Subcutaneous abdominal adipose tissue (tissue), 5 donors: Measurements from ENCODE around the gene ABCF2.

ENCODE experiments used
- H3K27ac ChIP-seq: one replicate; pipeline ENCODE4 v1.7.0; 2013; ENCODE audit warnings: low read depth, mild to moderate bottlenecking, inconsistent platforms, low read length, moderate library complexity
- H3K27me3 ChIP-seq, 5 donors: one replicate each; pipeline ENCODE4 v1.7.0; 2013; ENCODE audit warnings: low read length in 5 of 5, inconsistent platforms in 1 of 5; ENCODE audit not compliant: control insufficient read depth in 5 of 5, insufficient read depth in 4 of 5
- H3K36me3 ChIP-seq, 5 donors: one replicate each; pipeline ENCODE4 v1.7.0; 2013; ENCODE audit warnings: low read length in 5 of 5; ENCODE audit not compliant: control insufficient read depth in 5 of 5, insufficient read depth in 5 of 5
- H3K4me1 ChIP-seq, 5 donors: one replicate each; pipeline ENCODE4 v1.7.0; 2013; ENCODE audit warnings: low read length in 5 of 5, mild to moderate bottlenecking in 3 of 5, moderate library complexity in 1 of 5; ENCODE audit not compliant: control insufficient read depth in 5 of 5, insufficient read depth in 5 of 5
- H3K4me3 ChIP-seq, 5 donors: one replicate each; pipeline ENCODE4 v1.7.0; 2013; ENCODE audit warnings: low read length in 5 of 5, low read depth in 1 of 5
- H3K9ac ChIP-seq, 5 donors: one replicate each; pipeline ENCODE4 v1.7.0; 2013; ENCODE audit warnings: low read length in 5 of 5, mild to moderate bottlenecking in 4 of 5, moderate library complexity in 3 of 5
- H3K9me3 ChIP-seq, 5 donors: one replicate each; pipeline ENCODE4 v1.7.0; 2013; ENCODE audit warnings: low read length in 5 of 5; ENCODE audit not compliant: control insufficient read depth in 5 of 5
- donor health status: healthy.
- donor health status: healthy.
- donor health status: healthy.
- donor health status: healthy.
- donor health status: healthy.

The ABCF2 gene

DNA sequence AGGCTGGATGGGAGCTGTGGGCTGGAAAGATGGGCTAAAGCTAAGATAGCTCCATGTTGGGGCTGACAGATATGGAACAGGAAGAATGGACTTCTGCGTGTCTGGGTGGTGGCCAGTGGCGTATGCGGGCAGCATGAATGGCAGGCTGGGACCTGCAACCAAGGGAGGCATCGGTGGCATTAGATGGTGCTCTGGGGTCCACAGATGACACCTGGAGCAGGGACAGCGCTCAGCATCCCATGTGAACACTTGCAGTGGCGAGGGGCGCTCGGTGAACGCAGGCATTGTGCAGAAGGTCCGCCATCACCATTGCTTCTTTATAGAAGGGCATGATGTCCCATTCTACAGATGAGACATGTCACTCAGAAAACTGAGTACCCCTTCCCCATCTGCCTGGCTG lies 42.5 kb upstream of the ABCF2 start:
- H3K9me3 ChIP-seq = no peaks in the 10 kb centered on the region
- H3K9ac ChIP-seq = no peak overlapping the region
- H3K36me3 ChIP-seq = no peaks in the 10 kb centered on the region
- H3K27me3 ChIP-seq = peaks cover 0 to 4% (median 2%) of the 10 kb centered on the region in 5 donors
- no peak overlapping the region for H3K4me3 ChIP-seq
- peaks cover 10 to 20% (median 14%) of the 10 kb centered on the region in 5 donors for H3K4me1 ChIP-seq
- no peak overlapping the region for H3K27ac ChIP-seq

GRCh38 chr7:151265351-151265931 lies 38.4 kb upstream of the ABCF2 start:
- H3K9ac ChIP-seq = no peak overlapping the region
- peaks cover 0 to 7% (median 0%) of the 10 kb centered on the region in 5 donors for H3K4me1 ChIP-seq
- no peaks in the 10 kb centered on the region for H3K9me3 ChIP-seq
- no peak overlapping the region for H3K27ac ChIP-seq
- no peaks in the 10 kb centered on the region for H3K36me3 ChIP-seq
- no peak overlapping the region for H3K4me3 ChIP-seq
- H3K27me3 ChIP-seq = peaks cover 18 to 34% (median 26%) of the 10 kb centered on the region in 5 donors

- Histone ChIP-seq H3K4me3 (no peak overlapping the region), H3K27ac (no peak overlapping the region), H3K9me3 (no peaks in the 10 kb centered on the region), H3K4me1 (peaks cover 0 to 7% (median 0%) of the 10 kb centered on the region in 5 donors), H3K27me3 (peaks cover 18 to 37% (median 26%) of the 10 kb centered on the region in 5 donors), H3K9ac (no peak overlapping the region), H3K36me3 (no peaks in the 10 kb centered on the region)
These were observed 37.6 kb upstream of the ABCF2 start for GRCh38 chr7:151264615-151265014.

- Histone ChIP-seq H3K4me3 (no peak overlapping the region), H3K27ac (no peak overlapping the region), H3K9me3 (no peaks in the 10 kb centered on the region), H3K27me3 (peaks cover 18 to 42% (median 29%) of the 10 kb centered on the region in 5 donors), H3K9ac (no peak overlapping the region), H3K36me3 (no peaks in the 10 kb centered on the region), H3K4me1 (peaks cover 0 to 10% (median 3%) of the 10 kb centered on the region in 5 donors)
These were observed 34.5 kb upstream of the ABCF2 start for GRCh38 chr7:151261529-151261928.

- Histone ChIP-seq H3K27me3 (peaks cover 18 to 43% (median 29%) of the 10 kb centered on the region in 5 donors), H3K4me1 (peaks cover 0 to 12% (median 3%) of the 10 kb centered on the region in 5 donors), H3K4me3 (no peak overlapping the region)
These were observed 33.9 kb upstream of the ABCF2 start for GRCh38 chr7:151260883-151261282.

GRCh38 chr7:151260471-151260870 lies 33.5 kb upstream of the ABCF2 start:
- no peaks in the 10 kb centered on the region for H3K9me3 ChIP-seq
- H3K4me3 ChIP-seq = no peak overlapping the region
- no peak overlapping the region for H3K27ac ChIP-seq
- H3K9ac ChIP-seq = no peak overlapping the region
- no peaks in the 10 kb centered on the region for H3K36me3 ChIP-seq
- peaks cover 0 to 12% (median 3%) of the 10 kb centered on the region in 5 donors for H3K4me1 ChIP-seq
- peaks cover 18 to 43% (median 30%) of the 10 kb centered on the region in 5 donors for H3K27me3 ChIP-seq

More at GRCh38 chr7:151260883-151261282, 33.9 kb upstream of the ABCF2 start:
- Histone ChIP-seq H3K27ac (no peak overlapping the region), H3K9ac (no peak overlapping the region), H3K36me3 (no peaks in the 10 kb centered on the region), H3K9me3 (no peaks in the 10 kb centered on the region)

DNA sequence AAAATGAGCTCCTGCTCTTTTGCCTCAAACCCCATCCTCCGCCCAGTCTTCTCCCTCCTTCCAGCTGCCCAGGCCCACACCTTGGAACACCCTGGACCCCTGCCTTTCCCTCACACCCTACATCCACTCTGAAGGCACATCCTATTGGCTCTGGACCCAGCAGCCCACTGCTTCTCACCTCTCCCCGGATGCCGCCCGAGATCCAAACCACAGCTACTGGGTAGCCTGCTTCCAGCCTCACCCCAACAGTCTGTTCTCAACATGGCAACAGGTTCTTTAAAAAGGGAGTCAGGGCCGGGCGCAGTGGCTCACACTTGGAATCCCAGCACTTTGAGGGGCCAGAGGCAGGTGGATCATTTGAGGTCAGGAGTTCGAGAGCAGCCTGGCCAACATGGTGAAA lies 31.0 kb upstream of the ABCF2 start:
- H3K27ac ChIP-seq = no peak overlapping the region
- H3K9me3 ChIP-seq = no peaks in the 10 kb centered on the region
- H3K4me1 ChIP-seq = peaks cover 0 to 24% (median 4%) of the 10 kb centered on the region in 5 donors
- peaks cover 11 to 35% (median 29%) of the 10 kb centered on the region in 5 donors for H3K27me3 ChIP-seq
- no peak overlapping the region for H3K4me3 ChIP-seq
- no peak overlapping the region for H3K9ac ChIP-seq
- H3K36me3 ChIP-seq = no peaks in the 10 kb centered on the region

DNA sequence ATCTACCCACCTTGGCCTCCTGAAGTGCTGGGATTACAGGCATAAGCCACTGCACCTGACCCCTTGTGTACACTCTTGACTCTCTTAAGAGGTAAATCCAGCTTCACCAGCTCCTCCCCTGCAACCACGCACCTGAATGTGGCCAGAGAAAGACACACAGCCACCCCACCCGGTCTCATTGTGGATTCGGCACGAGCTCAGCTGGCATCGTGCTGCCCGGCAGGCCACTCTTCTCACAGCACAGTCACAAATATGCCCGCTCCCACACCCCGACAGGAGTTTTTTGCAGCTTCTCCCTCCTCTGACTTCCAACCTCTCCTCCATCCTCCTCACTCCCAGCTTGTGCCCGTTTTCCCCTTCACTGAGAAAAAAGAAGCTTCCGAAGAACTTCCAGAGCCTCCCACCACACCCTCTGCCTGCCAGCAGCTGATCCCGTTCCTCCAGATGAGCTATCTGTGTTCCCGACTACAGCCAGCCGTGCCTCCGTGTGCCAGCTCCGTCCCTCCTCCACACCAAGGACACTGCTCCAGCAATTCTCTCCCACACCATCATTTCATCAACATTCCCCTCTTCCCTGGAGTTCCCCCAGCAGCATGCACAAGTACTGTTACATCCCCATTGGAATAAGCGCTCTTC lies 29.5 kb upstream of the ABCF2 start:
- Histone ChIP-seq H3K9ac (no peak overlapping the region), H3K4me1 (peaks cover 0 to 31% (median 15%) of the 10 kb centered on the region in 5 donors), H3K36me3 (no peaks in the 10 kb centered on the region), H3K9me3 (no peaks in the 10 kb centered on the region), H3K27ac (no peak overlapping the region), H3K4me3 (no peak overlapping the region), H3K27me3 (peaks cover 2 to 25% (median 18%) of the 10 kb centered on the region in 5 donors)

GRCh38 chr7:151255390-151255789 lies 28.4 kb upstream of the ABCF2 start:
- Histone ChIP-seq H3K4me1 (peaks cover 3 to 39% (median 26%) of the 10 kb centered on the region in 5 donors), H3K9ac (no peak overlapping the region), H3K27me3 (peaks cover 0 to 14% (median 8%) of the 10 kb centered on the region in 5 donors), H3K4me3 (no peak overlapping the region), H3K36me3 (no peaks in the 10 kb centered on the region), H3K9me3 (no peaks in the 10 kb centered on the region), H3K27ac (no peak overlapping the region)

DNA sequence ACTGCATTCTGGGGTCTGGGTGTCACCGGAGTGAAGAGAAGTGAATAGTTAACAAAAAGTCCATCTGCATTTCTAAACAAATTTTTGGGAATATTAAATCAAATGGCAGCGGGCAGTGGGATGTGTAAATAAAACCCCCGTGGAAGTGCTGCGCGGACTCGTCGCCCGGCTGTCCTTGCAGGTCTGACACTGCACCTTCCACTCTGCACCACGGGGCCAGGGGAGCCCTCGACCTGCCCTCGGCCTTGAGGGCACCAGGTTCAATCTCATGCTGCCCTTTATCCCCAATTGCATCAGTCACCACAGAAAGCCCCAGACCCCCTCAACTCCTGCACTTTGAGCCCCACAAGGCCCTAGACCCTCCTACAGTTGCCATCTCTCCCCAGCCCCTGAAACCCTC lies 27.8 kb upstream of the ABCF2 start:
- H3K27ac ChIP-seq = no peak overlapping the region
- H3K36me3 ChIP-seq = no peaks in the 10 kb centered on the region
- H3K4me1 ChIP-seq = peaks cover 3 to 45% (median 31%) of the 10 kb centered on the region in 5 donors
- H3K9ac ChIP-seq = no peak overlapping the region
- no peaks in the 10 kb centered on the region for H3K9me3 ChIP-seq
- no peak overlapping the region for H3K4me3 ChIP-seq
- H3K27me3 ChIP-seq = peaks cover 0 to 12% (median 8%) of the 10 kb centered on the region in 5 donors
